GM18498 (cell line): Measurements from ENCODE around the gene TRIM58.

Experiments used
- ATAC-seq: cut with Tn5 transposase; IDR thresholded peaks from one replicate; pipeline ENCODE4 v1.9.1; 2021; ENCODE audit warnings: mild to moderate bottlenecking, moderate library complexity; ENCODE audit not compliant: unreplicated experiment

Gene TRIM58

DNA sequence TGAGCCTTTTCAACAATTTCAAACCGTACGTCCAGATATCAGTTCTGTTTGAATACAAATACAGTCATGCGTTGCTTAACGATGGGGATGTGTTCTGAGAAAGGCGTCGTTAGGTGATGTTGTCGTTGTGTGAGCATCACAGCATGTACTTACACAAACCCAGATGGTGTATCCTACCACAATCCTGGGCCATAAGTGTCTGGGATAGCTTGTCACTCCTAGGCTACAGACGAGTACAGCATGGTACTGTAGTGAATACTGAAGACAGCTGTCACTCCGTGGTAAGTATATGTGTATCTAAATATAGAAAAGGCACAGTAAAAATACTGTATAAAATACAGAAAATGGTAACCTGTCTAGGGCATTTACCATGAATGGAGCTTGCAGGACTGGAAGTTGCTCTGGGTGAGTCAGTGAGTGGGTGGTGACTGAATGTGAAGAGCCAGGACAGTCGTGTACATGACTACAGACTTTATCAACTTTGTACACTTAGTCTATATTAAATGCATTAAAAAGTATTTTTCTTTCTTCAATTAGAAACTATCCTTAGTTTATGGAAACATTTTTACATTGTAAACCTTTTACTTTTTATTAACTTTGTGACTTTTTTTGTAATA lies 27.9 kb downstream of the TRIM58 start:
- no peak for ATAC-seq

DNA sequence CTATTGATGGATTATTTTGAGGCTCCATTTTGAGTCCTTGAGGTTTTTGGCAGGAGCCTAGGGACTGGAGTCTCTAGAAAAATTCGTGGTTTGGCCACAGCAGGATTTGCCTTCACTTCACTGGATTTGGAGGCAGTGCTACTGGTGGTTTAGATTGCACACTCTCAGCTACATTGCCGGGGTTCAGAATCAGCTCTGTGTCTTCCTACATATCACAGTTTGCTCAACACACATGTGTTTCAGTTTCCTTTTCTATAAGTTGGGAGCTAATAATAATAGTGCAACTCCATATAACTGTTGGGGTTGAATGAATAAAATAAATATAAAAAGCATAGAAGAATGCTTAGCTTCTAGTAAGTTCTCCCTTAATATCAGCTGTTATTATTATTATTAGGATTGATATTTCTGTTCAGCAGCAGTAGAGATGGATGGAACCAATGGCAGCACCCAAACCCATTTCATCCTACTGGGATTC lies 38.2 kb downstream of the TRIM58 start, which contains the start of gene OR2W3:
TSS of gene OR2W3 (plus strand) at position 425 of the 475 bp plus-strand sequence. CDS start at position 425, 0 bp downstream.
- no peak for ATAC-seq

DNA sequence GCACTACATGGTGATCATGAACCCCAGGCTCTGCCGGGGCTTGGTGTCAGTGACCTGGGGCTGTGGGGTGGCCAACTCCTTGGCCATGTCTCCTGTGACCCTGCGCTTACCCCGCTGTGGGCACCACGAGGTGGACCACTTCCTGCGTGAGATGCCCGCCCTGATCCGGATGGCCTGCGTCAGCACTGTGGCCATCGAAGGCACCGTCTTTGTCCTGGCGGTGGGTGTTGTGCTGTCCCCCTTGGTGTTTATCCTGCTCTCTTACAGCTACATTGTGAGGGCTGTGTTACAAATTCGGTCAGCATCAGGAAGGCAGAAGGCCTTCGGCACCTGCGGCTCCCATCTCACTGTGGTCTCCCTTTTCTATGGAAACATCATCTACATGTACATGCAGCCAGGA lies 39.0 kb downstream of the TRIM58 start:
- no peak for ATAC-seq

DNA sequence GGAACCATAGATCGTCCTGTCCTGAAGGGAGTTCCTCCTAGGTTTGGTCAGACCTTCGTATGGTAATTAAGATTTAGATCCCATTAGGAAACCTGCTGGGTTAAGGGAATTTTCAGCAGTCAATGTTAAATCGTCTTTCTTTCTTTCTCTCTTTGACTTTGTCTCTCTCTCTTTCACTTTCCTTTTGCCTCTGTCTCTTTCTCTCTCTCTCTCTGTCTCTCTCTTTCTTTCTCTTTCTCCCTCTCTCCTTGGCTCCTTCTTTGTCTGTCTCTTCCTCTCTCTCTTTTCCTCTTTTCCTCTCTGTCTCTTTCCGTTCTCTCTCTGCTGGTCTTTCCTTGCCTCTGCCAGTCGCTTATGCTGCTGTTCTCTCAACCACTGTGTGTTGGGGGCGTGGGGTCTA lies 47.1 kb downstream of the TRIM58 start:
- no peak for ATAC-seq

DNA sequence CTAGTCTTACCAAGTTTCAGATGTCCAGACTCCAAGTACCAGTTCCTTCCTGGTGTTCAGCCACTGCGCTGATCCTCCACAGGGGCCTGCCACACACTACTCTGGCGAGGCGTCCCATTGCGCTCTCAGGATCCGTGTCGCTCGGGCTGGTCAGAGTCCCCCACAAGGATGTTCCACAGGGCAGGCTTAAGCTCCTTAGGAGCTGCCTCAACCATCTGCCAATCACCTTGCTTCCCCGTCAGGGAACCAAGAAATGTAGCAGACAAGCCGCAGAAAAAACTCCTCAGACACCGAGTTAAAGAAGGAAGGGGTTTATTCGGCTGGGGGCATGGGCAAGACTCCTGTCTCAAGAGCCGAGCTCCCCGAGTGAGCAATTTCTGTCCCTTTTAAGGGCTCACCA lies 48.2 kb downstream of the TRIM58 start:
- no peak for ATAC-seq

DNA sequence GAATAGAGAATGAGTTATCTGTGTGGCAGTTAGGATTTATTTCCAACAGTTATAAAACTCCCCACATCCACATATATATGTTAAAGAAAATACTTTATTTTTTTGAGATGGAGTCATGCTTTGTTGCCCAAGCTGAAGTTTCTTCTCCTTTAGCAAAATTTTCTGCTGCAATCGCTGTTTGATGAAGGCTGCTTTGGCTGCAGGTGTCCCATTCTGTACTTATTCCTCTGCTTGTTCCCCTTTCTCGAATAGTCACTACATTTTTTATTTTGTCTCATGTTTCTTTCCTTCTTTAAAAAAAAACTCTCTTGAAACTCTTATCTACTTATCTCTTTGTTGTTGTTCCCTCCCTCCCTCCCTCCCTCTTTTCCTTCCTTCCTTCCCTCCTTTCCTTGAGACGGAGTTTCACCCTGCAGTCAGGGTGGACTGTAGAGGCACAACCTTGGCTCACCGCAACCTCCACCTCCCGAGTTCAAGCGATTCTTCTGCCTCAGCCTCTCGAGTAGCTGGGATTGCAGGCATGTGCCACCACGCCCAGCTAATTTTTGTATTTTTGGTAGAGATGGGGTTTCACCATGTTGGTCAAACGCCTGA lies 49.0 kb downstream of the TRIM58 start:
- no peak for ATAC-seq

DNA sequence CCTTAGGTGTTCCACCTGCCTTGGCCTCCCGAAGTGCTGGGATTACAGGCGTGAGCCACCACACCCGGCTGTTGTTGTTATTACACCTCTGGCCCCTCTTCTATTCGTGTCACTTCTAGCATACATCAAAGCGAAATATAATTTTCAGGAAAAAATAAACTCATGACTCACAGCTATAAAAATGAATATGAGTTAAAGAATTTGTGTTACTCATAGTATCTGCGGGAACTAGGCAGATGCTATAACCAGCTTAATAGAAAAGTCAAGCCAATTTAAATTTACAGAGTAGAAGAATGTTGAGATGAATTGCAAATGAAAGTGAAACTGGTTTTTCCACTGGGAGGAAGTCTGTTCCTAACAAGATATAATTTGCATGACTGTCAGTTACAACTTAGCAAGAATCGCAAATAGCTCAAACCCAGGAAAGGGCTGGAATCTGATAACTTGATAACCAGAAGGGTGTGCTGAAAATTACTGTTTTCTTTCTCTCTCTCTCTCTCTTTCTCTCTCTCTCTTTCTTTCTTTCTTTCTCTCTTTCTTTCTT lies 49.6 kb downstream of the TRIM58 start:
- no peak for ATAC-seq

DNA sequence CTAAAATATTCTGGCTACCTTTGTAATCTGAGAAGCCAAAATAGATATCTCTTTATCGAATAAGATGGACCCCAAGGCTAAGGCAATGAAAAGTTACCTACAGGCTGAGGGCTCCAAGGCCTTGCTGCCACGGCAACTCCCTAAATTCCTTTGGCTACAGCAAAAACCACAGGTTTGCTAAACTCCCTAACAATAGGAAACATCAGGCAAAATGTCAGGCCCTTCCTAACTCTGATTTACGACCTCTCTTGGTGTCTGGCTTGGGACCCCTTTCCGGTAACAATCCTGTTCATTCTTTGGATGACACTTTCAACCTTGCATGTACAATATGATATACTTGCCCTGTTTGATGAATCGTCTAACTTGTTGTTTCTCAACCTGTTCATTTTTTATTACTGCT lies 51.8 kb downstream of the TRIM58 start:
- no peak for ATAC-seq

DNA sequence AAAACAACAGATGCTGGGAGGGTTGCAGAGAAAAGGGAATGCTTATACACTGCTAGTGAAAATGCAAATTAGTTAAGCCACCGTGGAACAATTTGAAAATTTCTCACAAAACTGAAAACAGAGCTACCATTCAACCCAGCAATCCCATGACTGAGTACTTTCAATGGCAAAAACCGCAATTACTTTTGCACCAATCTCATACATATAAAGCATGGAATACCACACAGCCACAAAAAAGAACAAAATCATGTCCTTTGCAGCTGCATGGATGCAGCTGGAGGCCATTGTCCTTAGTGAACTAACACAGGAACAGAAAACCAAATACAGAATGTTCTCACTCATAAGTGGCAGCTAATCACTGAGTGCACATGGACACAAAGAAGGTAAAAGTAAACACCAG lies 56.8 kb downstream of the TRIM58 start:
- no peak for ATAC-seq

DNA sequence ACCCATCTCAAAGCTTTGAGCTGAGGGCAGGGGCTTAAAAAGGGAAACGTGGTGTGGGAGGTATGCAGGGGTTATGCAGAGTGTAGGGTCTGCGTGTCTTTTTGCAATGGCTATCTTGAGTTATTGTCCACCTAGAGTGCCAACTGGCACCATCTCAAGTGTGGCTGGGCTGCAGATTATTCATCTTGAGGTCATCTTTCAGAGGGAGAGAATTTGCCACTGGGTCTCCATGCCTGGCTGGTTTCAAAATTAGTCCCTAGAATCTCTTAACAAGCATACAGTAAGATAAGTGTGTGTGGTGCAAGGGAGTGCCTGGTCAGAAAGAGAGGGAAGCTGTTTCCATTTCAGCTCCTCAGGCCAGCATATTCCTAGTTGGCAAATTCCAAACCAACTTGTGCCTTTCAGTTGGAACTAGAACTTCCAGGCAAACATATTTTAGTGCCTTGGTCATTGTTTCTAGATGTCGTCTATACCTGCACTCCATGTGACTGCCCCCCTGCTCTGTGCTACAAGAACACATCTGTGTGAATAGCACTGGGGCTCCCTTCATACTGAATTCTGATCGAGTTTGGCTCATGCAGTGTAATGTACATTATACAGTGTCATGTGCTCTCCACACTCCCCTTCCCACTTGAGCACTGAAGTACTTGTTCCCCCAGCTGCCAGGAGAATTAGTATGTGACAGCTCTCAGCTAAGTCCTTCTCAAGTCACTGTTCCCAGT lies 58.1 kb downstream of the TRIM58 start:
- ATAC-seq = no peak

DNA sequence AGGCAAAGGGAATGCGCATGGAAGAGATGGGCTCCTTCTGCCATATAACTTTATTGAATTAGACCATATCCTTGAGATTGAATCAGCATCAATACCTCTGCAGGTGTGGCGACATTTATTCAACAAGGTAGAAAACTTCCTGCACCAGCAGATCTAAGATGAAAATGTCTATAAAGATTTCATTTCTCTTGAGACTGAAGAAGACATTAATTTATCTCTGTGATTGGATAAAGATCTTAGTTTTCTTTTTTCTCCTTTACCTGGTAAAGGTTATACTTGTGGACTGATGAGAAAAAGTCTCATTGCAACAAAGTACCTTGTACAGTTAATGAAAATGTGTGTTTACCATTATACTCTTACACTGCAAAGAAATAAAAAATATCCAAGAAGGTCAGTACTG lies 63.0 kb downstream of the TRIM58 start, which contains the start of gene OR2T8:
TSS of gene OR2T8 (plus strand) at position 301 of the 400 bp plus-strand sequence. CDS start 766 bp downstream, outside the sequence.
- no peak for ATAC-seq

DNA sequence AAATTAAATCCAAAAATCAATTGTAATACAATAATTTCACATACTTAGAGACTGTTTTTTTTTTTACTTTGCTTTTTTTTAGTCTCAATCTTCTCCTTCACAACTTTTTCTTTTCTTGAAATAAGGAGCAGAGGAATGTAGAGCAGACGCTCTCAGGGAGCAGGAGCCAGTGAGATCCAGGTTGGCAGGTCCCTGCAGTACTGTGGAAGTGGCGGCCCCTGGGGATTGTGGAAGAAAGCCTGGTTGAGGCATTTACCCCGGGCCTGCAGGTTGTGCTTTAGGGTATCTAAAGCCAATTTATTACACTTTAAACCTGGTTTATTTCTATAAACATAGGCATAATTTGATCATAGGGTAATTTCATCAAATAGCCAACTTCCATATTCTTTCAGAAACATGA lies 67.0 kb downstream of the TRIM58 start:
- no peak for ATAC-seq

DNA sequence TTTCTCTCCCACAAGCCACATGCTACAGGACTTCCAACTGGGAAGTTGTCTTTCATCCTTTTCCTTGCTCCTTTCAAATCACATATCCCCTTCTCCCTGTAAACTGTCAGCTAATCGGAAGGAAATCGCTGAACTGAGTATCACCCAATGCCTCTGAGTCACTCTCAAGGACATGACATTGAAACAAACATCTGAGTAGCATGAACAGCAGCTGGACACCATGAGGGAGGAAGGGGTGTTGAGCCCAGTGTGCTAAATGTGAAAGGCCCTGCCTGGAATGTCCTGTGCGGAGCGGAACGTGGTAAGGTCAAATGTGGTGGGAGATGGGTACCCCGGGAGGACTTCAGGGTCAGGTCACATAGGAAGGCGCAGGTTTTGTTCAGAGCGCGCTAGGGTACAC lies 67.9 kb downstream of the TRIM58 start, which contains the start of gene OR2AJ1:
TSS of gene OR2AJ1 (plus strand) at position 22 of the 400 bp plus-strand sequence. CDS start 8,880 bp downstream, outside the sequence.
- ATAC-seq = no peak
